Spinal cord (tissue), 10 donors: ENCODE measurements around the gene STAG1. TPM values are rescaled to one million over a fixed set of nuclear protein-coding genes. Genes with fewer than 3 reads are reported as not detected.
"Not testable (repeated sequence)": the region's sequence is repeated elsewhere in the genome, so short reads cannot be mapped to it uniquely, and the experiment has no call there.

ENCODE experiments used
- DNase-seq, 6 donors: peaks; one replicate each; pipeline versions ENCODE4 v3.0.0 to v3.0.0-alpha.2; 2013 to 2015; ENCODE audit warnings: low spot score in 6 of 6, low read depth in 4 of 6
- H3K27ac ChIP-seq: one replicate; pipeline ENCODE4 v1.5.1; 2013; ENCODE audit warnings: low read depth, low read length, control low read depth
- H3K27me3 ChIP-seq: one replicate; pipeline ENCODE4 v1.6.1; 2013; ENCODE audit warnings: low read length; ENCODE audit not compliant: control insufficient read depth, insufficient read depth
- H3K36me3 ChIP-seq: one replicate; pipeline ENCODE4 v1.6.1; 2013; ENCODE audit warnings: low read length; ENCODE audit not compliant: control insufficient read depth, insufficient read depth
- H3K4me1 ChIP-seq: one replicate; pipeline ENCODE4 v1.6.1; 2013; ENCODE audit warnings: low read length; ENCODE audit not compliant: control insufficient read depth, insufficient read depth
- H3K4me3 ChIP-seq: one replicate; pipeline ENCODE4 v1.5.1; 2013; ENCODE audit warnings: low read depth, low read length, control low read depth
- H3K9me3 ChIP-seq: one replicate; pipeline ENCODE4 v1.6.1; 2013; ENCODE audit warnings: low read length; ENCODE audit not compliant: control insufficient read depth, insufficient read depth
- WGBS: methylation state at CpG from one replicate; pipeline ENCODE4 v1.1.5; 2013; ENCODE audit warnings: missing lambda C conversion rate; ENCODE audit not compliant: insufficient coverage; 5-methylcytosine and 5-hydroxymethylcytosine counted together
- polyA plus RNA-seq, 2 donors: library from polyadenylated mRNA; unstranded; fragments of 120-200 nt; gene quantifications; one replicate each; pipeline ENCODE4 v1.2.1, GENCODE V29; 2013; ENCODE audit not compliant: insufficient read length in 2 of 2
- total RNA-seq, 2 donors: library from RNA; depleted of rRNA in 1 of 2; stranded (reverse); fragments of 120-200 nt in 1 of 2; fragments of >200 nt in 1 of 2; gene quantifications; one replicate each; pipeline versions ENCODE4 v1.2.3 to v1.2.4, GENCODE V29; 2013 to 2014
- donor health status: healthy.

Gene STAG1
- total and polyA plus RNA-seq, 4 donors, result 24.8 to 77.4 (median 45.0) TPM

- H3K4me1 ChIP-seq, result no peaks in the 10 kb centered on the region
- DNase-seq, result peak in 1 of 6 donors; percentile 49
- 100% methylated on average over 2 of the region's 4 CpGs for WGBS
- no peak overlapping the region for H3K4me3 ChIP-seq
- no peaks in the 10 kb centered on the region for H3K36me3 ChIP-seq
- H3K27me3 ChIP-seq, result no peaks in the 10 kb centered on the region
- no peak overlapping the region for H3K27ac ChIP-seq
- H3K9me3 ChIP-seq, result no peaks in the 10 kb centered on the region
Observed at GRCh38 chr3:136624894-136625815, 127.0 kb downstream of the STAG1 start.

- no peaks in the 10 kb centered on the region for H3K4me1 ChIP-seq
- no peak for DNase-seq
- no peaks in the 10 kb centered on the region for H3K36me3 ChIP-seq
- H3K27ac ChIP-seq, result no peak overlapping the region
- H3K4me3 ChIP-seq, result no peak overlapping the region
- no peaks in the 10 kb centered on the region for H3K9me3 ChIP-seq
- no CpG with 5 or more reads among the region's 3 CpGs for WGBS
- no peaks in the 10 kb centered on the region for H3K27me3 ChIP-seq
Observed at GRCh38 chr3:136624371-136624770, 127.8 kb downstream of the STAG1 start.

- Histone ChIP-seq H3K9me3 (no peaks in the 10 kb centered on the region), H3K4me1 (no peaks in the 10 kb centered on the region), H3K27me3 (no peaks in the 10 kb centered on the region), H3K27ac (no peak overlapping the region), H3K4me3 (no peak overlapping the region), H3K36me3 (no peaks in the 10 kb centered on the region)
- WGBS, result no CpG with 5 or more reads among the region's 2 CpGs
- no peak for DNase-seq
Observed at GRCh38 chr3:136621628-136622027, 130.6 kb downstream of the STAG1 start.

- Histone ChIP-seq H3K4me1 (no peaks in the 10 kb centered on the region), H3K27ac (no peak overlapping the region), H3K36me3 (no peaks in the 10 kb centered on the region), H3K27me3 (no peaks in the 10 kb centered on the region), H3K9me3 (no peaks in the 10 kb centered on the region), H3K4me3 (no peak overlapping the region)
- no peak for DNase-seq
Observed at GRCh38 chr3:136620436-136620835, 131.7 kb downstream of the STAG1 start.

- 70% methylated on average over 5 of the region's 6 CpGs for WGBS
- not testable (repeated sequence) for H3K4me3 ChIP-seq, H3K36me3 ChIP-seq
Observed at GRCh38 chr3:136617969-136618525, 134.1 kb downstream of the STAG1 start.

GRCh38 chr3:136617198-136617597 lies 135.0 kb downstream of the STAG1 start:
- no peaks in the 10 kb centered on the region for H3K27me3 ChIP-seq
- no peak overlapping the region for H3K4me3 ChIP-seq
- H3K4me1 ChIP-seq, result no peaks in the 10 kb centered on the region
- no peaks in the 10 kb centered on the region for H3K9me3 ChIP-seq
- H3K36me3 ChIP-seq, result no peaks in the 10 kb centered on the region
- no peak overlapping the region for H3K27ac ChIP-seq
- DNase-seq, result no peak

More at GRCh38 chr3:136617969-136618525, 134.1 kb downstream of the STAG1 start:
- H3K27ac ChIP-seq, H3K9me3 ChIP-seq, H3K27me3 ChIP-seq, H3K4me1 ChIP-seq, DNase-seq: not testable (repeated sequence)

GRCh38 chr3:136612512-136612911 lies 139.7 kb downstream of the STAG1 start:
- Histone ChIP-seq H3K4me3 (no peak overlapping the region), H3K4me1 (no peaks in the 10 kb centered on the region), H3K36me3 (peaks cover 7% of the 10 kb centered on the region), H3K27ac (no peak overlapping the region), H3K27me3 (no peaks in the 10 kb centered on the region), H3K9me3 (no peaks in the 10 kb centered on the region)
- WGBS, result 89% methylated on average over 2 of the region's 2 CpGs
- no peak for DNase-seq

- Histone ChIP-seq H3K27me3 (no peaks in the 10 kb centered on the region), H3K4me3 (no peak overlapping the region), H3K36me3 (peaks cover 11% of the 10 kb centered on the region), H3K9me3 (no peaks in the 10 kb centered on the region), H3K27ac (no peak overlapping the region), H3K4me1 (no peaks in the 10 kb centered on the region)
- WGBS, result no CpG with 5 or more reads among the region's 2 CpGs
- DNase-seq, result no peak
Observed at GRCh38 chr3:136606990-136607389, 145.2 kb downstream of the STAG1 start.

GRCh38 chr3:136606216-136606615 lies 146.0 kb downstream of the STAG1 start:
- DNase-seq, H3K27me3 ChIP-seq, H3K9me3 ChIP-seq, H3K4me3 ChIP-seq, H3K27ac ChIP-seq, H3K4me1 ChIP-seq: not testable (repeated sequence)
- H3K36me3 ChIP-seq, result peaks cover 11% of the 10 kb centered on the region
- 93% methylated on average over 7 of the region's 7 CpGs for WGBS

- H3K27ac ChIP-seq, result no peak overlapping the region
- H3K9me3 ChIP-seq, result no peaks in the 10 kb centered on the region
- no peak overlapping the region for H3K4me3 ChIP-seq
- no peaks in the 10 kb centered on the region for H3K27me3 ChIP-seq
- H3K36me3 ChIP-seq, result peaks cover 11% of the 10 kb centered on the region
- 100% methylated on average over 1 of the region's 1 CpG for WGBS
- no peak for DNase-seq
- H3K4me1 ChIP-seq, result no peaks in the 10 kb centered on the region
Observed at GRCh38 chr3:136604961-136605360, 147.2 kb downstream of the STAG1 start.
